Measurements from ENCODE around the gene PRRT3. TPM values are rescaled to one million over a fixed set of nuclear protein-coding genes. Genes with fewer than 3 reads are reported as not detected.

The PRRT3 gene
- total and polyA plus RNA-seq, 2 of the 13 experiments (the other 11 are each of a cell fraction or from before 2014, with no cell fraction given), result 0.22 to 0.44 TPM

GRCh38 chr3:9933561-9934234 is 18.5 kb downstream of the PRRT3 start, which contains the start of gene CRELD1 (continued):
- 0 out of 2 replicates have a peak, but pooled peaks have one; percentile 7 for TF ChIP-seq BATF2 (CRISPR knock-in tag; IDR thresholded peaks at IDR 0.05)
- TF ChIP-seq HNRNPUL1 (IDR thresholded peaks at IDR 0.05; ENCODE audit: low read depth, low read length), result no peak
- TF ChIP-seq, protein P1, sequence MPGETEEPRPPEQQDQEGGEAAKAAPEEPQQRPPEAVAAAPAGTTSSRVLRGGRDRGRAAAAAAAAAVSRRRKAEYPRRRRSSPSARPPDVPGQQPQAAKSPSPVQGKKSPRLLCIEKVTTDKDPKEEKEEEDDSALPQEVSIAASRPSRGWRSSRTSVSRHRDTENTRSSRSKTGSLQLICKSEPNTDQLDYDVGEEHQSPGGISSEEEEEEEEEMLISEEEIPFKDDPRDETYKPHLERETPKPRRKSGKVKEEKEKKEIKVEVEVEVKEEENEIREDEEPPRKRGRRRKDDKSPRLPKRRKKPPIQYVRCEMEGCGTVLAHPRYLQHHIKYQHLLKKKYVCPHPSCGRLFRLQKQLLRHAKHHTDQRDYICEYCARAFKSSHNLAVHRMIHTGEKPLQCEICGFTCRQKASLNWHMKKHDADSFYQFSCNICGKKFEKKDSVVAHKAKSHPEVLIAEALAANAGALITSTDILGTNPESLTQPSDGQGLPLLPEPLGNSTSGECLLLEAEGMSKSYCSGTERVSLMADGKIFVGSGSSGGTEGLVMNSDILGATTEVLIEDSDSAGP (CRISPR knock-in tag; IDR thresholded peaks at IDR 0.05; ENCODE audit: borderline replicate concordance), result peak; percentile 99
- no peak for TF ChIP-seq JARID2 (CRISPR knock-in tag; IDR thresholded peaks at IDR 0.05; ENCODE audit: insufficient replicate concordance)
- TF ChIP-seq NAIF1 (CRISPR knock-in tag; IDR thresholded peaks at IDR 0.05; ENCODE audit: borderline replicate concordance), result no peak; the same call in 1 of the 2 replicates
- TF ChIP-seq GABPB1 (CRISPR knock-in tag; IDR thresholded peaks at IDR 0.05), result peak; percentile 72
- TF ChIP-seq ETS1 (CRISPR knock-in tag; IDR thresholded peaks at IDR 0.05), result 0 out of 2 replicates have a peak, but pooled peaks have one; percentile 21
- TF ChIP-seq, protein P2, sequence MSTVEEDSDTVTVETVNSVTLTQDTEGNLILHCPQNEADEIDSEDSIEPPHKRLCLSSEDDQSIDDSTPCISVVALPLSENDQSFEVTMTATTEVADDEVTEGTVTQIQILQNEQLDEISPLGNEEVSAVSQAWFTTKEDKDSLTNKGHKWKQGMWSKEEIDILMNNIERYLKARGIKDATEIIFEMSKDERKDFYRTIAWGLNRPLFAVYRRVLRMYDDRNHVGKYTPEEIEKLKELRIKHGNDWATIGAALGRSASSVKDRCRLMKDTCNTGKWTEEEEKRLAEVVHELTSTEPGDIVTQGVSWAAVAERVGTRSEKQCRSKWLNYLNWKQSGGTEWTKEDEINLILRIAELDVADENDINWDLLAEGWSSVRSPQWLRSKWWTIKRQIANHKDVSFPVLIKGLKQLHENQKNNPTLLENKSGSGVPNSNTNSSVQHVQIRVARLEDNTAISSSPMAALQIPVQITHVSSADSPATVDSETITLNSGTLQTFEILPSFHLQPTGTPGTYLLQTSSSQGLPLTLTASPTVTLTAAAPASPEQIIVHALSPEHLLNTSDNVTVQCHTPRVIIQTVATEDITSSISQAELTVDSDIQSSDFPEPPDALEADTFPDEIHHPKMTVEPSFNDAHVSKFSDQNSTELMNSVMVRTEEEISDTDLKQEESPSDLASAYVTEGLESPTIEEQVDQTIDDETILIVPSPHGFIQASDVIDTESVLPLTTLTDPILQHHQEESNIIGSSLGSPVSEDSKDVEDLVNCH (CRISPR knock-in tag; IDR thresholded peaks at IDR 0.05), result no peak
- 0 out of 2 replicates have a peak, but pooled peaks have one; percentile 17 for TF ChIP-seq ZNF619 (CRISPR knock-in tag; IDR thresholded peaks at IDR 0.05)
- TF ChIP-seq GPN1 (CRISPR knock-in tag; IDR thresholded peaks at IDR 0.05; ENCODE audit: borderline replicate concordance), result no peak
- TF ChIP-seq MED13 (CRISPR knock-in tag; IDR thresholded peaks at IDR 0.05), result peak; percentile 47; the same call in 1 of the 2 replicates
- peak; percentile 19; the same call in 1 of the 2 replicates for TF ChIP-seq ZMYM4 (CRISPR knock-in tag; IDR thresholded peaks at IDR 0.05)
- TF ChIP-seq, protein P3, sequence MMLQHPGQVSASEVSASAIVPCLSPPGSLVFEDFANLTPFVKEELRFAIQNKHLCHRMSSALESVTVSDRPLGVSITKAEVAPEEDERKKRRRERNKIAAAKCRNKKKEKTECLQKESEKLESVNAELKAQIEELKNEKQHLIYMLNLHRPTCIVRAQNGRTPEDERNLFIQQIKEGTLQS (CRISPR knock-in tag; IDR thresholded peaks at IDR 0.05), result peak; percentile 13
- no peak for TF ChIP-seq SPEN (CRISPR knock-in tag; IDR thresholded peaks at IDR 0.05; ENCODE audit: low read depth)
- no peak for TF ChIP-seq SKIL (CRISPR knock-in tag; IDR thresholded peaks at IDR 0.05; ENCODE audit: borderline replicate concordance)
- TF ChIP-seq IRF9 (CRISPR knock-in tag; IDR thresholded peaks at IDR 0.05; ENCODE audit: borderline replicate concordance), result no peak
- TF ChIP-seq, protein P4, sequence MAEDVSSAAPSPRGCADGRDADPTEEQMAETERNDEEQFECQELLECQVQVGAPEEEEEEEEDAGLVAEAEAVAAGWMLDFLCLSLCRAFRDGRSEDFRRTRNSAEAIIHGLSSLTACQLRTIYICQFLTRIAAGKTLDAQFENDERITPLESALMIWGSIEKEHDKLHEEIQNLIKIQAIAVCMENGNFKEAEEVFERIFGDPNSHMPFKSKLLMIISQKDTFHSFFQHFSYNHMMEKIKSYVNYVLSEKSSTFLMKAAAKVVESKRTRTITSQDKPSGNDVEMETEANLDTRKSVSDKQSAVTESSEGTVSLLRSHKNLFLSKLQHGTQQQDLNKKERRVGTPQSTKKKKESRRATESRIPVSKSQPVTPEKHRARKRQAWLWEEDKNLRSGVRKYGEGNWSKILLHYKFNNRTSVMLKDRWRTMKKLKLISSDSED (CRISPR knock-in tag; IDR thresholded peaks at IDR 0.05), result no peak

Measured in HepG2 (cell line).